Measurements from ENCODE around the gene SPATA24. TPM values are rescaled to one million over a fixed set of nuclear protein-coding genes. Genes with fewer than 3 reads are reported as not detected.
A peak's percentile ranks its signal among the peaks of the same experiment; 100 is the strongest.

The SPATA24 gene
- polyA plus RNA-seq, 3 donors: 1.6 to 3.5 (median 3.2) TPM

DNA sequence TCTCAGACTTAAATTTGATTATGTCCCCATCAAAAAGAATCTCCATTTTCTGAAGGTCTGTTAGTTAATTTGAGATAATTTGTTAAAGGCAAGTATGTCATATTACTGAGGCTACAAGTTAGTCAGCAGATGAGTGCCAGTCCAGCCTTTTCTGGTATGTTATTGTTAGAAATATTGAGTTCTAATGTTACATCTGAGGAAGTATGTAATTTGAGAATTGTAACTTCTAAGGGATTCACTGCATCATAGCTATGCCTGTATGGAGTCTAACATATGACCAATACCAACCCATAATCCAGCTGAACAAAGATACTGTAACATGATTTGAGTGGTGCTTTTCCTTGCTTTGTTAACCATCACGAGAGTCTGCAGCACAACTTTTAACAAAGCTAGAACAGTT lies 34.7 kb downstream of the SPATA24 start:
- H3K79me2 ChIP-seq (ENCODE audit: insufficient read depth, low read length): no peaks in the 10 kb centered on the region
- no peak overlapping the region for H3K27ac ChIP-seq (ENCODE audit: low read depth in 1 of 2, low read length in 2 of 2)
- H3K27me3 ChIP-seq (ENCODE audit: control insufficient read depth in 2 of 2, insufficient read depth in 2 of 2, low read length in 2 of 2): no peaks in the 10 kb centered on the region
- intact Hi-C loops (cut with micrococcal nuclease): no loop called here
- H3K4me1 Mint-ChIP-seq: no peaks in the 10 kb centered on the region
- no peak for DNase-seq
- peaks cover 66 to 85% of the 10 kb centered on the region in 2 donors for H3K36me3 Mint-ChIP-seq
- peaks cover 0 to 4% (median 0%) of the 10 kb centered on the region in 7 donors for H3K9me3 Mint-ChIP-seq
- TF ChIP-seq, protein P1, sequence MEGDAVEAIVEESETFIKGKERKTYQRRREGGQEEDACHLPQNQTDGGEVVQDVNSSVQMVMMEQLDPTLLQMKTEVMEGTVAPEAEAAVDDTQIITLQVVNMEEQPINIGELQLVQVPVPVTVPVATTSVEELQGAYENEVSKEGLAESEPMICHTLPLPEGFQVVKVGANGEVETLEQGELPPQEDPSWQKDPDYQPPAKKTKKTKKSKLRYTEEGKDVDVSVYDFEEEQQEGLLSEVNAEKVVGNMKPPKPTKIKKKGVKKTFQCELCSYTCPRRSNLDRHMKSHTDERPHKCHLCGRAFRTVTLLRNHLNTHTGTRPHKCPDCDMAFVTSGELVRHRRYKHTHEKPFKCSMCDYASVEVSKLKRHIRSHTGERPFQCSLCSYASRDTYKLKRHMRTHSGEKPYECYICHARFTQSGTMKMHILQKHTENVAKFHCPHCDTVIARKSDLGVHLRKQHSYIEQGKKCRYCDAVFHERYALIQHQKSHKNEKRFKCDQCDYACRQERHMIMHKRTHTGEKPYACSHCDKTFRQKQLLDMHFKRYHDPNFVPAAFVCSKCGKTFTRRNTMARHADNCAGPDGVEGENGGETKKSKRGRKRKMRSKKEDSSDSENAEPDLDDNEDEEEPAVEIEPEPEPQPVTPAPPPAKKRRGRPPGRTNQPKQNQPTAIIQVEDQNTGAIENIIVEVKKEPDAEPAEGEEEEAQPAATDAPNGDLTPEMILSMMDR (IDR thresholded peaks at IDR 0.05): no peak
- H3K4me2 ChIP-seq (replicated peaks; ENCODE audit: extremely low read depth, low read length, poor library complexity, severe bottlenecking): no peak overlapping the region
- H3K4me1 ChIP-seq (ENCODE audit: control insufficient read depth in 1 of 2, insufficient read depth in 2 of 2, low read length in 2 of 2): no peaks in the 10 kb centered on the region
- peaks cover 6% of the 10 kb centered on the region for H4K20me1 ChIP-seq (ENCODE audit: insufficient read depth, low read length)
- H3K27ac Mint-ChIP-seq: no peak overlapping the region
- no peaks in the 10 kb centered on the region for H3K9me3 ChIP-seq (replicated peaks in 1 of 2; ENCODE audit: control insufficient read depth in 1 of 2, insufficient read depth in 1 of 2, low read length in 2 of 2)
- H3K9ac ChIP-seq (ENCODE audit: insufficient read depth, low read length, poor library complexity, severe bottlenecking): no peak overlapping the region
- WGBS (ENCODE audit: insufficient coverage): no CpG with 5 or more reads among the region's 1 CpG
- H3K36me3 ChIP-seq (replicated peaks in 1 of 2; ENCODE audit: control insufficient read depth in 1 of 2, insufficient read depth in 2 of 2, low read length in 2 of 2): peaks cover 58 to 89% of the 10 kb centered on the region in 2 donors
- no peak overlapping the region for H2AFZ ChIP-seq (ENCODE audit: insufficient read depth, low read depth, low read length, poor library complexity, severe bottlenecking)
- H3K4me3 Mint-ChIP-seq: no peak overlapping the region
- no peaks in the 10 kb centered on the region for H3K27me3 Mint-ChIP-seq (ENCODE audit: low read depth in 3 of 3)
- H3K4me3 ChIP-seq (replicated peaks in 1 of 3; ENCODE audit: low read depth in 2 of 3, low read length in 3 of 3): no peak overlapping the region

DNA sequence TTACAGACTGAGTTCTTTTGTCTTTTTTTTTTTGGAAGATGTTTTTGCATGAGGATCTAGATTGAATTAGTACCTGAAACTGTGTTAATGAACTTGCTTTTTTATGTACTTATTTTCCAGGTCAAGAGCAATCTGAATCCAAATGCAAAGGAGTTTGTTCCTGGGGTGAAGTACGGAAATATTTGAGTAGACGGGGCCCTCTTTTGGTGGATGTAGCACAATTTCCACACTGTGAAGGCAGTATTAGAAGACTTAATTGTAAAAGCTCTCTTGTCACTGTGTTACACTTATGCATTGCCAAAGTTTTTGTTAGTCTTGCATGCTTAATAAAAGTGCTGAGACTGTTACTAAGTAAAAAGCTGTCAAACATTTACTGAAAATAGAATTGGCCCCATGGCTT lies 35.3 kb downstream of the SPATA24 start:
- H3K4me1 ChIP-seq (ENCODE audit: control insufficient read depth in 1 of 2, insufficient read depth in 2 of 2, low read length in 2 of 2): no peaks in the 10 kb centered on the region
- no peak overlapping the region for H3K4me3 ChIP-seq (replicated peaks in 1 of 3; ENCODE audit: low read depth in 2 of 3, low read length in 3 of 3)
- WGBS (ENCODE audit: insufficient coverage): 100% methylated on average over 2 of the region's 2 CpGs
- intact Hi-C loops (cut with micrococcal nuclease): no loop called here
- Mint-ChIP-seq H3K4me3 (no peak overlapping the region), H3K27ac (peak overlapping the region in 1 of 7 donors; percentile 41), H3K27me3 (ENCODE audit: low read depth in 3 of 3) (no peaks in the 10 kb centered on the region), H3K36me3 (peaks cover 68 to 85% of the 10 kb centered on the region in 2 donors), H3K4me1 (no peaks in the 10 kb centered on the region), H3K9me3 (peaks cover 0 to 2% (median 0%) of the 10 kb centered on the region in 7 donors)
- H3K4me2 ChIP-seq (replicated peaks; ENCODE audit: extremely low read depth, low read length, poor library complexity, severe bottlenecking): no peak overlapping the region
- H2AFZ ChIP-seq (ENCODE audit: insufficient read depth, low read depth, low read length, poor library complexity, severe bottlenecking): no peak overlapping the region
- H3K27ac ChIP-seq (ENCODE audit: low read depth in 1 of 2, low read length in 2 of 2): no peak overlapping the region
- no peak for DNase-seq
- peaks cover 12% of the 10 kb centered on the region for H4K20me1 ChIP-seq (ENCODE audit: insufficient read depth, low read length)
- TF ChIP-seq, protein P1 (IDR thresholded peaks at IDR 0.05): no peak
- no peaks in the 10 kb centered on the region for H3K9me3 ChIP-seq (replicated peaks in 1 of 2; ENCODE audit: control insufficient read depth in 1 of 2, insufficient read depth in 1 of 2, low read length in 2 of 2)
- H3K27me3 ChIP-seq (ENCODE audit: control insufficient read depth in 2 of 2, insufficient read depth in 2 of 2, low read length in 2 of 2): no peaks in the 10 kb centered on the region
- H3K36me3 ChIP-seq (replicated peaks in 1 of 2; ENCODE audit: control insufficient read depth in 1 of 2, insufficient read depth in 2 of 2, low read length in 2 of 2): peaks cover 64 to 90% of the 10 kb centered on the region in 2 donors
- H3K9ac ChIP-seq (ENCODE audit: insufficient read depth, low read length, poor library complexity, severe bottlenecking): no peak overlapping the region
- H3K79me2 ChIP-seq (ENCODE audit: insufficient read depth, low read length): no peaks in the 10 kb centered on the region

Data from CD14-positive monocyte (primary cell).